Activated CD4-positive, alpha-beta T cell treated with anti-CD3 and anti-CD28 coated beads, Interleukin-2, amount 50 U/mL, for 24 hours (primary cell): Measurements from ENCODE around the gene TENM3.

ENCODE experiments used
- DNase-seq, 2 donors: peaks; one replicate each; pipeline ENCODE4 v3.0.0-alpha.2; 2020; ENCODE audit warnings: low read depth in 1 of 2, low spot score in 1 of 2

The TENM3 gene

GRCh38 chr4:182764642-182765041, 521.4 kb downstream of the TENM3 start:
- no peak for DNase-seq

GRCh38 chr4:182765987-182766856, 523.0 kb downstream of the TENM3 start:
- DNase-seq = no peak

GRCh38 chr4:182766857-182767250, 523.7 kb downstream of the TENM3 start:
- no peak for DNase-seq

GRCh38 chr4:182768838-182769237, 525.6 kb downstream of the TENM3 start:
- no peak for DNase-seq

GRCh38 chr4:182770259-182770995, 527.2 kb downstream of the TENM3 start:
- DNase-seq = no peak

- DNase-seq = no peak
Measured at GRCh38 chr4:182770996-182771514, 527.9 kb downstream of the TENM3 start.

GRCh38 chr4:182775075-182775474, 531.9 kb downstream of the TENM3 start:
- no peak for DNase-seq

- no peak for DNase-seq
Measured at GRCh38 chr4:182776376-182777105, 533.3 kb downstream of the TENM3 start.

GRCh38 chr4:182778222-182778982, 535.2 kb downstream of the TENM3 start:
- DNase-seq = no peak

GRCh38 chr4:182786991-182787390, 543.8 kb downstream of the TENM3 start:
- no peak for DNase-seq

GRCh38 chr4:182788201-182788600, 545.0 kb downstream of the TENM3 start:
- DNase-seq = no peak

- DNase-seq = no peak
Measured at GRCh38 chr4:182789529-182789928, 546.3 kb downstream of the TENM3 start.

GRCh38 chr4:182795446-182796238, 552.4 kb downstream of the TENM3 start:
- DNase-seq = no peak

- no peak for DNase-seq
Measured at GRCh38 chr4:182799515-182800215, 556.5 kb downstream of the TENM3 start.

- no peak for DNase-seq
Measured at GRCh38 chr4:182800216-182800515, 557.0 kb downstream of the TENM3 start.

GRCh38 chr4:182801636-182802035, 558.4 kb downstream of the TENM3 start:
- no peak for DNase-seq

- DNase-seq = no peak
Measured at GRCh38 chr4:182802621-182803020, 559.4 kb downstream of the TENM3 start.

- no peak for DNase-seq
Measured at GRCh38 chr4:182803235-182803634, 560.0 kb downstream of the TENM3 start.

GRCh38 chr4:182804131-182804530, 560.9 kb downstream of the TENM3 start:
- no peak for DNase-seq
